Muscle of back (tissue), 13 donors: ENCODE measurements around the gene MAB21L4. TPM values are rescaled to one million over a fixed set of nuclear protein-coding genes. Genes with fewer than 3 reads are reported as not detected.

Source experiments
- DNase-seq, 3 donors: peaks; one replicate each; pipeline versions ENCODE4 v3.0.0 to v3.0.0-alpha.2; 2013
- long read RNA-seq, 9 donors: transcript quantifications; one replicate each; lab custom pipeline, GENCODE V29; 2026
- polyA plus RNA-seq, 10 donors: library from polyadenylated mRNA; unstranded; fragments of 120-200 nt; gene quantifications; one replicate each; pipeline ENCODE4 v1.2.1, GENCODE V29; 2013; ENCODE audit not compliant: insufficient read length in 10 of 10

Gene MAB21L4
- 1 to 10 TPM in 1 of 10 donors, under 1 TPM in 3, not detected in 6; 0.12 to 1.5 (median 0.64) TPM for polyA plus RNA-seq
- long read RNA-seq, donor 1, result 0 reads
- long read RNA-seq, donor 2, result 0 reads
- long read RNA-seq, donor 3, result 0 reads
- long read RNA-seq, donor 4, result 0 reads
- long read RNA-seq, donor 5, result 0 reads
- long read RNA-seq, donor 6, result 0 reads
- long read RNA-seq, donor 7, result 0 reads
- long read RNA-seq, donor 8, result 0 reads
- long read RNA-seq, donor 9, result 0 reads

DNA sequence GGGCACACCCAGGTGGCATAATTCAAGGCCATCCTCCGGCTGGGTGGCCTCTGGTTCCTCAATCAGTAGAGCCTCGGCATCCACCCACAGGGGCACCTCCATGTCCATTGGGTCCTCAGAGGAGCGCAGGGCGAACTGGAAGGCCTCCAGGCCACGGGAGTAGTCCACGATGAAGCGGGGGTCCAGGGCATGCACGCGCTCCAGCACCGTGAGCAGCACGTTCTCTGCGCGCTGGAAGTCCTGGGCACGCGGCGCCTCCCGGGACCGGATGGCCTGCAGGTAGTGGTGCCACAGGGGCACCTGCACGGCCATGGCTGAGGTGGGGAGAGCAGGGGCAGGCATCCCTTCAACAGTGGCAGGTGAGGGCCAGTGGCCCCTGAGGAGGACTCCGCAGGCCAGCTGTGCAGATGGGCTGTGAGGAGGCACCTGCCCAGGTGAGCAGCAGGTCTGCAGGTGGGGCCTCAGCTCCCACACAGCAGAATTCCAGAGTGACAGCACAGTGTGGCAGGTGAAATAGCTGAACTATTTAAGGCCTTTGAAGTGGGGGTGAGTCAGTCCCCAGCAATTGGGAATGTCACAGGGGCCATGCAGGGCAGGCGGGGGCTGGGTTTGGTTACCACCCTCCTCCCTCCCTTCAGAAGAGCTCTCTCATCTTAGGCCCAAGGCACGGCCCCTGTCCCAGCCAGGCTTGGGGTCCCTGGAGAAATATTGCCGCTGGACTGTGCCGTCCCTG, at the start of gene MAB21L4:
Gene MAB21L4, minus strand, starts transcription at position 501 of the 733 bp plus-strand sequence. Its CDS starts 159 bp downstream, at position 342.
- no peak for DNase-seq

DNA sequence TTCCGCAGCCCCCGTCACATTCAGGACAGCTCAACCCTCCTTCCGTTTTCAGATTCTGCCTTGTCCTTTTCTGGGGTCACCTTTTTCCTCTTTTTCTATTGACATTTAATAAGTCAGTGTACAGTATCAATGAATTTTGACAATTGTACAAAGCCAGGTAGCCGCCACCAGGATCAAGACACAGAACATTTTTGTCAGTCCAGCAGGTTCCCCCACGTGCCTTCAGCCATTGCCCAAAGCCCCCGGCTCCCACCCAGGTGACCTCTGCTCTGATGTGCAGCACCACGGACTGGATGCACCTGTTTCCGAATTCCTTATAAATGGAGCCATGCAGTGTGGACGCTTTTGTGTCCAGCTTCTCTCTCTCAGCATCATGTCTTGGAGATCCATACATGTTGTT, 40.1 kb upstream of the MAB21L4 start:
- no peak for DNase-seq

DNA sequence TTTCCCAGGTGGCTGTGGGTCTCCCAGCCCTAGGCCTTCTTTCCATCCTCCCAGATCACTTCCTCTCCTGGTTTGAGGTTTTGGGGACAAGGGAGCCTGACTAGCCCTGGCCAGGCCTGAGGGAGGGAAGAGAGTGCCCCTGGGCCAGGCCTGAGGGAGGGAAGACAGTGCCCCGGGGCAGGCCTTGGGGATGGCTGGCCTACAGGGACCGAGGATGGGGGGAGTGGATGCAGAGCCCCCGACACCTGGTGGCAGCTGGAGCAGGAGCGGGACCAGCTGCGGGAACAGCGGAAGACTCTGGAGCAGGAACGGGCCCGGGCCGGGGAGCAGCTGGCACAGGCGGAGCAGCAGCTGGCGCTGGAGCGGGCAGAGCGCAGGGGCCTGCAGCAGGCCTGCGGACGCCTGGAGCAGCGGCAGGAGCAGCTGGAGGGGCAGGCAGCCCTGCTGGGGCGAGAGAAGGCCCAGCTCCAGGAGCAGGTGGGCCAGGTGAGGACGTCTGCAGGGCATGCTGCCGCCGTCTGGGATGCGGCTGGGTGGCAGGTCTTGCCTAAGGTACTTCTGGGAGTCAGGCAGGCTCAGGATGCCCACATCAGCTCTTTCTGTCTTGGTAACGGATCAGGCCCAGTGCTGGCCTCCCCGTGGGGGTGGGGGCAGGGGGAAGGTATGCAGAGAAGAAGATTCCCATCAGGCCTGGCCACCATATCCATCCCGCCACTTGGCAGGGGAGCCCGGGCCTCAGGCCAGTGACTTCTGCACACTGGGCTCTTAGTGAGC, 39.3 kb upstream of the MAB21L4 start:
- DNase-seq, result peak in 1 of 3 donors; percentile 70

DNA sequence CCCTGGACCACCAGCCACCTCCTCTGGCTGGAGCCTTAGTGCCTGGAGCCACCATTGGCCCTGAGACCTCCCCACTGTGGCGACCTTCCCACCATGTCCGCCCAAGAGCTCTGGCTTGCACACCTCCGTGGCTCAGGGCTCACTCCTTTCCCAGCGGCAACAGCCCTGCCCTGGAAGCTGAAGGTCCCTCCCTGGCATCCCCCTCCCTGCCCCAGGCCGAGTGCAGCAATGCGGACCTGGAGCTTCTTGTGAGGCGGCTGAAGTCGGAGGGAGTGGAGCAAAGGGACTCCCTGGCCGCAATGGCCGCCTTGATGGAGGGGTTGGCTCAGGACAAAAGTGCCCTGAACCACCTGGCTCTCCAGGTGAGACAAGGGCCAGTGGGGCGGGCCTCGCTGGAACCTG, 38.7 kb upstream of the MAB21L4 start:
- peak in 1 of 3 donors; percentile 14 for DNase-seq

DNA sequence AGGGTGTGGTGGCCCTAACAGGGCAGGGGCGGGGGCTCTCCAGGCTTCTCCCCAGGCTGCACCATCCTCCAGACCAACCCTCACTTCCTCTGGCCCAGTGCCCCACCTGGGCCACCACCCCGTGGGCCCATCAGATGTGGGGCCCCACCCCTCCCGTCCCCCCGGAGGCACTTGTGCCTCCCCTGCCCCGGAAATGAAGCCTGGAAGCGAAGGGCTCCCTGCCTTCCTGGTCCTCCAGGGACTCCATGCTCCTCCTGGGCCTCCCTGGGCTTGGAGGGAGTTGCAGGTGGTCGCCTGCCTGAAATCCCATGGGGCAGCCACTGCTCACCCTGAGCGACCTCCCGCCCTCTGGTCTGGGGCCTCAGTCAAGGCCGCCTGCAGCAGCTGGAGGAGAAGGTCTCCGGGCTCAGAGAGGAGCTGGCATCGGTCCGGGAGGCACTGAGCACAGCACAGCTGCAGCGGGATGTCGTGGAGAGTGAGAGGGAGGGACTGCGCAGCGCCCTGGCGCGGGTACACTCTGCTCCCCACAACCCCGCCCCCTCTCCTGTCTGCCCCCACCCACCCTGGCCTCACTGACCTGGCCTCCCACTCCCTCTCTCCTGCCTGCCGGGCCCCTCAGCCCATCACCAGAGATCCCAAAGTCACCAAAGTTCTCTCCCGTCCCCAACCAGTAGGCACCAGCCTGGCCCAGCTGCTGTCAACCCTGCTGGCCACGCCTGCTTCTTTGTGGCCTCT, 38.2 kb upstream of the MAB21L4 start:
- peak in 2 of 3 donors; percentile 36 to 69 for DNase-seq

DNA sequence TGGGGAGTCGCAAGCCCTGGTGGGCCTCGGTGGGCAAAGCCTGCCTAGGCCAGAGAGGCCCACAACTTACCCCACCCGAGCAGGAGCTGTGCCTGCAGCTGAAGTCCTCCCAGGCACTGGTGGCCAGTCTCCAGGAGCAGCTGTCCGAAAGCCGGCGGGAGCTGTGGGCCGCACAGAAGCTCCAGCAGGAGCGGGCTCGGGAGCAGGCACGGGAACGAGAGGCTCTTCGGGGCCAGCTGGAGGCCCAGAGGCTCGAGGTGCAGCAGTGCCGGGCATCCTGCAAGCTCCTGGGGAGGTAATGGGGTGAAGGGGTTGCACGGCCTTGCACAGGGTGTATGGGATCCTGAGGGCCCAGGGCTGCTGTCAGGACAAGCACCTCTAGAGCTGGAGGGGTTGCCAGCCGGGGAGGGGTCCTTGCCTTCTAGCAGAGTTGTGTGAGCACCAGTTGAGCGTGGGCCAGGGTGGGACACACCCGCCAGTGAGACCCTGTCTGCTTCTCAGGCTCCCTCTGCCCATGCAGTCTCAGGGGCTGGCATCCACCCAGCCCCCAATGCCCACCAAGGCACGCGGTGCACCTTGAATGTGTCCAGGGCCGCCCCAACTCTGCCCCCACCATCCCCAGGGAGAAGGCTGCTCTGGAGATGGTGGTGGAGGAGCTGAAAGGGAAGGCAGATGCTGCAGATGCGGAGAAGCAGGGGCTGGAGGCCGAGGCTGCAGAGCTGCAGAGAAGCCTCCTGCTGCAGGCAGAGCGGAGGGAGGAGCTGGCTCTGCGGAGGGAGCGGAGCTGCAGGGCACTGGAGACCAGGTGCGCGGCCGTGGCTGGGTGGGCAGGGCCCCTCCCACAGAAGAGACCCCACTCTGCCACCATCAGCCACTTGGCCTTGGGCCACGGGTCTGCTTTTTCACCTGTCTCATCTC, 37.4 kb upstream of the MAB21L4 start:
- peak in 1 of 3 donors; percentile 58 for DNase-seq

DNA sequence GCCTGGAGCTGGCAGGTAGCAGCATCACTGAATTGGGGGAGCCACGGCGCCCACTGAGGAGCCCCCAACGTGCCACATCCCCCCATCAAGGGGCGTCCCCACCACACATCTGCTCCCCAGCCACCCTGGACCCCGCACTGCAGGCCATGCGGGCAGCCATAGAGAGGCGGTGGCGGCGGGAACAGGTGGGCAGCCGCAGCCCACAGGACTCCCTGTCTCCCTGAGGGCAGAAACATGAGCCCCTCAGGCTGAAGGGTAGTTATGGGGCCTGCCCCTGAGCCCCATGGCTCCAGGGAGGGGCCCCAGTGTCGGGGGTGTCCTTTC, 36.7 kb upstream of the MAB21L4 start:
- DNase-seq, result no peak

DNA sequence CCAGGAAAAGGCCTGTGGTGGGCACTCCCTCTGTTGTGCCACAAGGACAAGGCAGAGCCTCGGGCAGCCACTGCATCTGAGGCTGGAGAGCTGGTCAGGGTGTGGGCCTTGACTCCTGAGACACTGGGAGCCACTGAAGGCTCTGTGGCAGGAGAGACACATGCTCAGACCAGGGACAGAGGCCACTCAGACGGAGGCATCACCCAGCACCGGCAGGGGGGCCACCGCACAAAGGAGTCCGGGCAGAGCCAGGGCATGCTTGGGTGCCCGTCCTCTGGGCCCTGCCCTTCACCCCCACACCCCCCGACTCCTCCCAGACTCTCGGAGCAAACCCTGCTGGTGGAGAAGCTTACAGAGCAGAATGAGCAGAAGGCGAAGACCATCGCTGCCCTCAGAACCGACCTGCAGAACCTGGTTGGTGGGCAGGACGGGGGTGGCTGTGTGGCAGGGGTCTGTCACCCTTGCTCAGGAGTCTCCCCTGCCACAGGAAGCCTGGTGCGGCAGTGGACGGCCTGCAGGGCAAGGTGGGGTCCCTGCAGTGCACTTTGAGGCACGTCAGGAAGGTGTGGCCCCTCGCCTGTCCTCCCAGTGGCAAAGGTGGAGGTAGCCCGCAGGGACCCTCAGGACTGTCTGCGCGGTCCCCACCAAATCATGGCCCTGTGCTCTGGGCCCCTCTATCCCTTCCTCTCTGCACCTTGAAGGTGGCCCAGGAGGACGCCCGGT, 36.2 kb upstream of the MAB21L4 start:
- no peak for DNase-seq

DNA sequence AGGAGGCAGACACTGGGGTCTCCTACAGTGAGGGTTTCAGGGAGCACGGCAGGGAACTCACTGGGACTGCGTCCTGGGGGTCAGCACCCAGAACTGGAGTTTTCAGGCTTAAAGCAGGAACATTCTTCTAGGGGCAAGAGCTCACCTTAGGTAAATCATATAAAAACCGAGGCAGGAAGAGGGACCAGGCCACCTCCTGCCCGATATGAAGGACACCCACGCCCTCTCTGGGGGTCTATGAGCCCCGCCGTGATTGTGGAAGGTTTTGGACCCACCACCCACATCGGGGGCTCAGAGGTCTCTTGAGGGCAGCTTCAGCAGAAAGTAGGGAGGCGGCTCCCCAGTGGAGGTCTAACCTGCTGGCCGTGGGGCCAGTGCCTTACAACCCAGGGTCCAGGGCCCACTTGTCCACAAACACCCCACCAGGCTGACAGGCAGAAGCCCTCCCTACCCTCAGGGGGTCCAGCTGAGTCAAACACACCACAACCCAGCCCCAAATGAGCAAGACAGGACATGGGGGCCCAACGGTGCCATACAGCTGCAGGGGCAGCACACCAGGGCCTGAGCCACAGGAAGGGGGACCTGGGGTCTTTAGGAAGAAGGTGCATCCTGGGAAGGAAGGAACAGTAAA, 35.5 kb upstream of the MAB21L4 start:
- no peak for DNase-seq

DNA sequence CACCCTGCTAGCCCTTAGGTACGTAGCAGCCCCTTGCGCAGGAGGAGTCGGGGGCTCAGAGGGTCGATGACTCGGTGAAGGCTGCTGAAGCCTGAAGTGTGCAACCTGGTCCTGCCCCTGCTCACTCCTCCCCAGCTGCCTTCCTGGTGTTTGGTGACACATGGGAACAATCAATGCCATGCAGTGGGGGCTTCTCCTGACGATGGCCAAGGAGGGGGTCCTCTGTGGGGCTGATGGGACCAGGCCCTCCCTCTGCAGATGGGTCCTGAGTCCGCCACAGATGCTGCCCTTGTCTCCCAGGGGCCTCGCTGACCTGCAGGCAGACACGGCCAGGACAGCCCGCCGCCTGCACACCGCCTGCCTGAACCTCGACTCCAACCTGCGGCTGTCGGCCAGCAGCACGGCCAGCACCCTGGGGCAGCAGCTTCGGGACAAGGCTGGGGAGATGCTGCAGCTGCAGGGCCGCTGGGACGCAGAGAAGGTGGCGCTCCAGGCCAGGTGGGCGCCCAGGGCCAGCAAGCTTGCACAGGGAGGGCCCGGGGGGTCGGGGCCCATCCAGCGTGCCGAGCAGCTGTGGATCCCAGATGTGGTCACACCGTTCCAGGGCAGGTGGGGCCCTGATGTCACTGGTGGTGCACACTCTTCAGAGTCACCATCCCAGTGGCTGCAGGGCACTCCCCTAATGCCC, 34.8 kb upstream of the MAB21L4 start:
- no peak for DNase-seq

DNA sequence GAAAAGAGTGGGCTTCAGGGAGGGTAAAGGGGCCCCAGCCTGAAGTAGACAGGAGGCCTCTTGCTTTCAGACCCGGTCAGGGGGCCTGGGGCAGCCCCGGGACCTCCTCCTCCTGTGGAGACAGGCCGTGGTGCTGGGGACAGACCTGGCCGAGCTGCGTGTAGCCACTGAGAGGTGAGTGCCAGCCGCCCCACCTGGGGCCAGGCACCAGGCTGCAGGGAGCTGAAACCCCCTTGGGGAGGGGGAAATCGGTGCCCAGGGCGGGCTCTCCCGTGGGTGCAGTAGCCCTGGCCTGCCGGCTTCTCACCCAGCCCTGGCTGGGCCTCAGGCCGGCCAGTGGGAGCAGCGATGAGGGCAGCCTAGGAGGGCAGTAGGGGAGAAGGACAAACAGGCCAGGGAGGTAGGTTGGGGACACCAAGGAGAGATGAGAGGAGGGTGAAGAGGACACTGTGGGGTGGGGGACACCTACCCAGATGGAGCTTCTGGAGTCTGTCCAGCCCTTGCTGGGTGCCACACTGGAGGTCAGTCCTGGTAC, 34.2 kb upstream of the MAB21L4 start:
- no peak for DNase-seq

DNA sequence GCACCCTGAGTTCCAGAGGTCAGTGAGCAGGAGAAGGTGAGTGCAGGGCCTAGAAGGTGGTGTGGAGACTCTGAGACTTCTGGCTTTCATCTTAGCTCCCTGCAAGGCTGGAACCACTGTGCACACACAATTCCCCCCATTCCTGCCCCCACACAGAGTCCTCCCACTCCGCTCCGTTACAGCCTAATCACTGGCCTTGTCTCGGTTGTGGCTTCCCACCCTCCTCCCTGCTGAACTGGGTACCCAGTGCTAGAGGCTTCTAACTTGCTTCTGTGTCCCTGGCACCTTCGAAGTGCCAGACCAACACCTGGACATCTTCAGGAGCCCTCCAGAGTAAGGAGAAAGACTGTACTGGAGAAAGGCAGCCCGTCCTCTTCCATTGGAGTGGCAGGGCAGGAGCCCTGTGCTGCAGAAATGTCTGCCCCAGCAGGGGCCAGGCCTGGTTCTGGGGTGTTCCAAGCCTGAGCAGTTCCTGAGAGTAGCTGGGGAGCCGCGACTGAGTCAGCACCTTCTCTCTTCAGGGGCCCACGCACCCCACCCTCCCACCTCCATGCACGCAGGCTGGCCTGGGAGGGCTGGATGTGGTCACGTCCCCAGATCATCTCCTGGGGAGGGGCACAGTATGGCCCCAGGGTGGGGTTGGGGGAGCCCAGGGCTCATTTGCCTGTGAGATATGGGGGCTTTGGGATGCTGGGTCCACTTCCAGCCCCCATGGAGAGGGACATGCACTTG, 33.6 kb upstream of the MAB21L4 start:
- no peak for DNase-seq

DNA sequence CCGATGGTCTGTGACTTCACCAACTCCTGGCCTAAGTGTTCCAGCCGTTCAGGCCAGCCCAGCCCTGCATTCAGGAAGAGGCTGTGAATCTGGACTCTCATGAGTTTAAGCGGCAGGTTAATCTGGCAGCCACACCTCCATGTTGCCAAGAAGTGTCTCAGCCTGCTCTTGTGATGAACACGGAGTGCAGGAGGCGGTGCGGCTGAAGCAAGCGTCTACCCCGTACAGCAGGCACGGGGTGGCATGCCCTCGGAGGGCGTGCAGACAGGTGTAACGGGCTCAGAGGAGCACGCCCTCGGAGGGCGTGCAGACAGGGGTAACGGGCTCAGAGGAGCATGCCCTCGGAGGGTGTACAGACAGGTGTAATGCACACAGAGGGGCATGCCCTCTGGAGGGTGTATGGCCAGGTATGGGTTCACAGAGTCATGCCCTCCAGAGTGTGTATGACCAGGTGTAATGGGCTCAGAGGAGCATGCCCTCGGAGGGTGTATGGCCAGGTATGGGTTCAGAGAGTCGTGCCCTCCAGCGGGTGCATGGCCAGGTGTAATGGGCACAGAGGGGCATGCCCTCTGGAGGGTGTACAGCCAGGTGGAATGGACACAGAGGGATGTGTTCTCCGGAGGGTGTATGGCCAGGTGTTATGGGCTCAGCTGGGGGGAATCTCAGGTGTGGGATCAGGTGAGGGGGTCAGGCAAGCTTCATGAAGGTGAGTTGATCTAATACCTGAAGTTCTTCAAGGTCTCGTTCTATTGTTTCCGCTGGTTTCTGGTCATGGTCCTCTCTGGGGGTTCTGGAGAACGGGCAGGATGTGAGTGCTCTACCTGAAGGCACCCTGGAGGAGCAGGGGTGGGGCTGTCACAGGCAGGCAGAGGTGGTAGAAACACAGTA, 32.8 kb upstream of the MAB21L4 start:
- no peak for DNase-seq

DNA sequence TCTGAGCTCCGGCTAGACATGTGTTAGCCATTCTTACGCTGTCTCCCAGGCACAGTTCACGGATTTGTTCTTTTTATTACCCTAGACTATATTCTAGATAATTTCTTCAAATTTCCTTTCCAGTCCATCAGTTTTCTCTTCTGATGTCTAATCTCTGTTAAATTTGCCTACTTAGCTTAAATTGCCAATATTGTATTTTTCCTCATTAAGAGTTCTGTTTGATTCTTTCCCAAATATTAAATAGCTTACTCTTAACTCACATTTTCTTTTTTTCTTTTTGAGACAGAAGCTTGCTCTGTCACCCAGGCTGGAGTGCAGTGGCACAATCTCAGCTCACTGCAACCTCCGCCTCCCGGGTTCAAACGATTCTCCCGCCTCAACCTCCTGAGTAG, 31.4 kb upstream of the MAB21L4 start:
- no peak for DNase-seq

DNA sequence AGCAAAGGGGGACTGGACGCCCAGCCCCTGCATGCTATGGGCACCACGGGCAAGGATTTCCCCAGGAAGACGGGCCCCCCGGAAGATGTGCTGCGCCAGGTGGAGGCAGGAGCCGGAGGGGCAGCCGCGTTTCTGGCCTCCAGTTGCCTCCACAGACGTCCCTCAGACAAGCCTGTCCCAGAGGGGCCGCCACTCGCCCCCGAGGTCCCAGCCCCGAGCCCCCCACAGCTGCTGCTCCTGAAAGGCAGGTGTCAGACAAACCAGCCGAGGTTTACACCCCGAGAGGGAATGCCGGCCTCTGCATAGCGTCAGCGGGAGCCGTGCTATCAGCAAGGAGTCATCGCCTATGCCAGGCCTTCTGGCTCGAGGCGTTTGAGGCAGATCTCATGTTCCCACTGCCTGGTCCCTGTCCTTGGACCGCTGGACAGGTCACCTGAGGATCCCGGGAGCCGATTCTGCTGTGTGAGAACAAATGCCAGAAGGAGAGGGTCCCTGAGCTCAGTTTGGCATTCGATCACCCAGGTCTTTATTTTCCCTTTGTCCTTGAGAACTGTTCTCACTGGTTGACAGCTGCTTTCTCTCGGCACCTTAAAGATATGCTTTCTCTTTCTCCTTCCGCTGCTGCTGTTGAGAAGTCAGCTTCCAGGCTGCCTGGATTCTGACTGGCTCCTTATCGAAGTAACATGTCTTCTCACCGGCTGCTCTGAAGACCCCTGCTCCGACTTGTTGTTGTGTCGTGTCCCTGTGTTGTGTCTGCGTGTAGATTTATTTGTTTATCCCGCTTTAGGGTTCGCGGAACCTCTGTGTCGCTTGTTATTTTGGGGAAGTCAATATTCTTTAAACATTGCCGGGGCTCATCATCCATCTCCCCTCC, 30.8 kb upstream of the MAB21L4 start:
- DNase-seq, result no peak
